Measurements from ENCODE around the gene KRTAP20-3.

Gene KRTAP20-3

DNA sequence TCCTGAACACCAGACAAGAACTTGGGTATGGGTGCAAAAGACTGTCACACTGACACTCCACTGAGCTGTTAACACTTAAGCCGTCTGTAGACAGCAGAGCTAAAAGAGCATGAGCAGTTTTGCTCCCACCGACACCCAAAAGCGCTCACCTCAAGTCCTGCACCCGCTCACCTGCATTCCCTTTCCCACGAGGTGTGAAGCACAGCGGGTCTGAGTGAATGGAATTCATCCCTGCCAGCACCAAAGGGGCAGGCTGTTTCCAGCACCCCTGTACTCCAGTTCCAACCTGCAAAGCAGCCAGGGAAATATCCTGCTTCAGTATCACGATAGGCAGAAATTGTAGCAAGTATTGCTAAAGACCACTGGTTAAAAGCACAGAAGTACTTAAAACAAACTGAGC is 47.2 kb downstream of the KRTAP20-3 start:
- DNase-seq = no peak

Data from NCI-H187 treated with DMSO at 0.1 percent for 48 hours (cell line).